Measurements from ENCODE around the gene PHF2. TPM values are rescaled to one million over a fixed set of nuclear protein-coding genes. Genes with fewer than 3 reads are reported as not detected.

The PHF2 gene
- total RNA-seq, 1 experiment from 2014 or later = 10.3 TPM

- Mint-ChIP-seq H3K27me3 (ENCODE audit: insufficient read depth, unreplicated experiment) (no peaks in the 10 kb centered on the region), H3K4me3 (ENCODE audit: unreplicated experiment) (no peak overlapping the region), H3K27ac (ENCODE audit: unreplicated experiment) (no peak overlapping the region), H3K4me1 (ENCODE audit: low read depth, unreplicated experiment) (no peaks in the 10 kb centered on the region), H3K9me3 (ENCODE audit: unreplicated experiment) (no peaks in the 10 kb centered on the region), H3K36me3 (ENCODE audit: insufficient read depth, unreplicated experiment) (no peaks in the 10 kb centered on the region)
- H3K4me3 ChIP-seq (ENCODE audit: low read depth, low read length) = no peak overlapping the region
- no peaks in the 10 kb centered on the region for H3K36me3 ChIP-seq (ENCODE audit: control insufficient read depth, insufficient read depth, low read length)
- BruUV-seq (replicated peaks) = no TSS peak
- H3K27me3 ChIP-seq (replicated peaks; ENCODE audit: control insufficient read depth, insufficient read depth, low read length) = no peaks in the 10 kb centered on the region
- ChIA-PET POLR2A (no interaction called here), CTCF (no interaction called here)
- no peaks in the 10 kb centered on the region for H3K9me3 ChIP-seq
- no peak for DNase-seq
- intact Hi-C loops (cut with micrococcal nuclease; ENCODE audit: unreplicated experiment) = no loop called here
- H3K4me1 ChIP-seq = no peaks in the 10 kb centered on the region
- no peak for TF ChIP-seq CTCF (IDR thresholded peaks at IDR 0.05; ENCODE audit: insufficient read depth in 1 of 2, low read depth in 1 of 2, low read length in 1 of 2, severe bottlenecking in 1 of 2, unreplicated experiment in 1 of 2)
Measured at GRCh38 chr9:93702261-93702660, 125.9 kb downstream of the PHF2 start.

GRCh38 chr9:93708289-93708986, 132.1 kb downstream of the PHF2 start:
- Histone ChIP-seq H3K27me3 (replicated peaks; ENCODE audit: control insufficient read depth, insufficient read depth, low read length) (no peaks in the 10 kb centered on the region), H3K4me1 (no peaks in the 10 kb centered on the region), H3K36me3 (ENCODE audit: control insufficient read depth, insufficient read depth, low read length) (no peaks in the 10 kb centered on the region), H3K9me3 (no peaks in the 10 kb centered on the region), H3K4me3 (ENCODE audit: low read depth, low read length) (no peak overlapping the region)
- no peaks in the 10 kb centered on the region for H3K36me3 Mint-ChIP-seq (ENCODE audit: insufficient read depth, unreplicated experiment)
- no peak overlapping the region for H3K27ac Mint-ChIP-seq (ENCODE audit: unreplicated experiment)
- BruUV-seq (replicated peaks) = no TSS peak
- peaks cover 11% of the 10 kb centered on the region for H3K9me3 Mint-ChIP-seq (ENCODE audit: unreplicated experiment)
- intact Hi-C loops (cut with micrococcal nuclease; ENCODE audit: unreplicated experiment) = no loop called here
- ChIA-PET POLR2A (no interaction called here), CTCF (no interaction called here)
- no peaks in the 10 kb centered on the region for H3K27me3 Mint-ChIP-seq (ENCODE audit: insufficient read depth, unreplicated experiment)
- no peak for DNase-seq
- no peak overlapping the region for H3K4me3 Mint-ChIP-seq (ENCODE audit: unreplicated experiment)
- no peaks in the 10 kb centered on the region for H3K4me1 Mint-ChIP-seq (ENCODE audit: low read depth, unreplicated experiment)
- TF ChIP-seq CTCF (IDR thresholded peaks at IDR 0.05; ENCODE audit: insufficient read depth in 1 of 2, low read depth in 1 of 2, low read length in 1 of 2, severe bottlenecking in 1 of 2, unreplicated experiment in 1 of 2) = no peak

GRCh38 chr9:93708987-93709302, 132.6 kb downstream of the PHF2 start:
- no peaks in the 10 kb centered on the region for H3K9me3 ChIP-seq
- Mint-ChIP-seq H3K27me3 (ENCODE audit: insufficient read depth, unreplicated experiment) (no peaks in the 10 kb centered on the region), H3K36me3 (ENCODE audit: insufficient read depth, unreplicated experiment) (no peaks in the 10 kb centered on the region), H3K27ac (ENCODE audit: unreplicated experiment) (no peak overlapping the region), H3K4me3 (ENCODE audit: unreplicated experiment) (no peak overlapping the region), H3K4me1 (ENCODE audit: low read depth, unreplicated experiment) (no peaks in the 10 kb centered on the region), H3K9me3 (ENCODE audit: unreplicated experiment) (peaks cover 11% of the 10 kb centered on the region)
- DNase-seq = no peak
- H3K4me1 ChIP-seq = no peaks in the 10 kb centered on the region
- no TSS peak for BruUV-seq (replicated peaks)
- no peak for TF ChIP-seq CTCF (IDR thresholded peaks at IDR 0.05; ENCODE audit: insufficient read depth in 1 of 2, low read depth in 1 of 2, low read length in 1 of 2, severe bottlenecking in 1 of 2, unreplicated experiment in 1 of 2)
- intact Hi-C loops (cut with micrococcal nuclease; ENCODE audit: unreplicated experiment) = no loop called here
- CTCF ChIA-PET = no interaction called here
- no peak overlapping the region for H3K4me3 ChIP-seq (ENCODE audit: low read depth, low read length)
- H3K27me3 ChIP-seq (replicated peaks; ENCODE audit: control insufficient read depth, insufficient read depth, low read length) = no peaks in the 10 kb centered on the region
- POLR2A ChIA-PET = no interaction called here
- no peaks in the 10 kb centered on the region for H3K36me3 ChIP-seq (ENCODE audit: control insufficient read depth, insufficient read depth, low read length)
